HG03565 (cell line): ENCODE results near the gene C11orf68.
A peak's percentile ranks its signal among the peaks of the same experiment; 100 is the strongest.
"Not testable (repeated sequence)": the region's sequence is repeated elsewhere in the genome, so short reads cannot be mapped to it uniquely, and the experiment has no call there.

ENCODE experiments used
- ATAC-seq: cut with Tn5 transposase; IDR thresholded peaks from one replicate; pipeline ENCODE4 v1.9.1; 2021; ENCODE audit warnings: mild to moderate bottlenecking, moderate library complexity; ENCODE audit not compliant: unreplicated experiment

C11orf68 gene

DNA sequence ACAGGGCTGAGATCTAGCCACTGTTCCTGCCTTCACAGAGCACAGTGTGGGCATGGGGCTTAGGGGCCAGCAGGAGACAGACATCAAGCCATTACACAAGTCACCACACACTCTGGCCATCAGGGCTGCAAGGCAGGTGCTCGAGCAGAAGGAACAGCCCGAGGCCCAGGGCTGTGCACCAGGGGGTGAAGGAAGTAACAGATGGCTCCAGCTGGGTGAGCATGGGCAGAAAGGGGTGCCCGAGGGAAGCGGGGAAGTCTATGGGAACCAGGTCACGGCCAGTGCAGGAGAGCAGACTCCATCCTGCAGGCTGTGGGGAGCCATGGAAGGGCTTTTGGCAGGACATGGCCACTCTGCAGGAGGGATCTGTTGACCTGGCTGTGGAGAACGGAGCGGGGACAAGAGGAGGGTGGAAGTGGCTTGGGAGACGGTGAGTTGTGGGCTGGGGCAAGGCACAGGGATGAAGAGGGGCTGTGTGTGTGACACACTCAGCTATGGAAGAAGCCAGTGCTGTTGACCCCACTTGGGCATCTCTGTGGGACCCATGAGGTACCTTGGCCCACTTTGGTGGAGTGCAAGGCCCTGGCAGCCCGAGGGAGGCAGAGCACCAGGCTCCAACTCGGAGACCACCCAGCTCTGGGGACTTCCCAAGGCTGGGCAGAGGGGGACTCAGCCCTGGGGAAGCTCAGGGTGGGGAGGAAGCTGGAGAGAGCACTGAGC, 3.6 kb downstream of the C11orf68 start:
- ATAC-seq: no peak

DNA sequence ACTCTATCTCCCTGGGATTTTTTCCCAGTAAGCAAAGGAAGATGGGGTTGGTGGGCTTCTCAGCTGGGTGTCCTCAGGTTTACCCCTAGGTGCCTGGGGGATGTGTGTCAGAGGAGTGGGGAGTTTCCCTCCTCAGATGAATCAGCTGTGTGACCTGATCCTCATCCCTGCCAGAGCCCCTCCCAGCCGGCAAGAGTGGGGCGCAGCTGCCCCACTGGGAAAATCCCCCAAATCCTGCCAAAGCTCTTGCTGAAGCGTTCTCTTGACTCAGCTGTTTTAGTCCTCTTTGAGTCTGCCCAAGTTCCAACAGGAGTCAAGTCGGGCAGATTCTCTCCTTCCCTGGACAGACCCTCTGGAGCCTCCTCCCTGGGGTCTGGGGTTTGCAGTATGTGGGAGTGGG, 6.0 kb downstream of the C11orf68 start:
- no peak for ATAC-seq

DNA sequence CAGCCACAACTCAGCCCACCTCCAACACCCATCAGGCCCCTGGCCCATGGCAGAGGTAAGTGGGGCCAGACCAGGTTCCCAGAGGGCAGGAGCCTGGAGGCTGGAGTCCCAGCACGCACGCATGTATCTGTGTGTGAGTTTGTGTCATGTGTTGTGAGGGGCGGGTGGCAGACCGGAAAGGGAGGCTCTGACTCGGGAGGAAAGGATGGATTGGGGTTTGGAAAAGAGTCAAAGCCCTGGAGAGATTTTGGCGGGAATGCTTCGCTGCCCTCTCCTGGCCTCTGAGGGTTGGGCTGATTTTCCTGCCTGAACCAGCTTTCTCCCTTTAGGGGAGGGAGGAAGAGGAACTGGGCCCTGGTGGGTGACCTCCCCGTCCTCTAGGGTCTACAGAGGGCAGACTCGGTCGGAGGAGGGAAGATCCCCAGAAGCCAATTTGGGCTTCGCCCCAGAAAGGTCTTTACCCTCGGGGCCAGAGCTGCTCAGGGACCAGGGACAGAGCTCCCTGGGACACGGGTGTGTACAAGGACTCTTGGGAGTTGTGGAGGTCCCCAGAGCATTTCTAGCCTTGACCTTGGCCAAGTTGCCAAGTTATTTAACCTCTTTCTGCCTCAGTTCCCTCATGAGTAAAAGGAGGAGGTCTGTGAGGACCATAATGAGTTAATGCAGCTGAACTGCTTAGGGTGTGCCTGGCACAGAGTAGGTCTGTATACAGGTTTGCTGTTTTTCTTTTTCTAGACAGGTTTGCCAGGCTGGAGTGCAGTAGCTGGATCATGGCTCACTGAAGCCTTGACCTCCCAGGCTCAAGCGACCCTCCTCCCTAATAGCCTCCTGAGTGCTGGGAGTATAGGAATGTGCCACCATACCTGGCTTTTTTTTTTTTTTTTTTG, 6.9 kb downstream of the C11orf68 start:
- ATAC-seq: no peak

DNA sequence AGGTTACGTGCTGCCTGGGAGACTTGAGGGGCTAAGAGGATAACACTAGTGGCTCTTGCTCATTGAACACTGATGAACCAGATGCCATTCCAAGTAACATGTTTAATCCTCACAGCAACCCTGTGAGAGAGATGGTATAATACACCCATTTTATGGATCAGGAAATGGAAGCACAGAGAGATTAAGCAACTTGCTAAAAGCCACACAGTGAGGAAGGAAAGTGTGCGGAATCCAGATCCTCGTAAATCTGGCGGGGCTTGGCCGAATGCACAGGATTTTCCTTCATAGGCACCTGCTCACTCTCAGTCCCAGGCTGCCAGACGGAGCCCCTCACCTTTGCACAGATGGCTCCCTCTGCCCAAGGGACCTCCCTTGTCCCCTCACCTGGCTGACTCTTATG, 11.0 kb downstream of the C11orf68 start:
- no peak for ATAC-seq

DNA sequence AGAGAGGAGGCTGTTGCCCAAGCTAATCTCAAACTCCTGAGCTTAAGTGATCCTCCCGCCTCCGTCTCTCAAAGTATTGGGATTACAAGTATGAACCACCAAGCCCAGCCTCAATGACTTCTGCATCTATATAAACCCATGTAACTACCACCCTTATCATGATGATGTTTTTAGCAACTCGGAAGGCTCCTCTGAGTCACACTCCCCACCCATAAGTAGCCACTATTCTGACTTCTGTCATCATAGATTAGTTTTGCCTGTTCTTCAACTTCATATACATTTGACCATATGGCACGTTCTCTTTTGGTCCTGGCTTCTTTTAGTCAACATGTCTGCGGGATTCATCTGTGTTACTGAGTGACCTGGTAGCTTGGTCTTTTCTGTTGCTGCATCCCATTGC, 12.3 kb downstream of the C11orf68 start:
- no peak for ATAC-seq

DNA sequence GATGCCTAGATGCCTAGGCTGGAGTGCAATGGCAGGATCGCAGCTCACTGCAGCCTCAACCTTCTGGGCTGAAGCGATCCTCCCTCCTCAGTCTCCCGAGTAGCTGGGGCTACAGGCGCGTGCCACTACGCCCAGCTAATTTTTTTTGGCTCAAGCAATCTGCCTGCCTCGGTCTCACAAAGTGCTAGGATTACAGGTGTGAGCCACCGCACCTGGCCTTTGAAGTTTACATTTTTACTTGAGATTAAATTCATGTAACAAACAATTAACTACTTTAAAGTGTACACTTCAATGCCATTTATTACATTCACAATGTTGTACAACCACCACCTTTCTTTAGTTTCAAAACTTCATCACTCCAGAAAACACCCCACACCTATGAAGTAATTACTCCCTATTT, 15.1 kb downstream of the C11orf68 start:
- ATAC-seq: no peak

DNA sequence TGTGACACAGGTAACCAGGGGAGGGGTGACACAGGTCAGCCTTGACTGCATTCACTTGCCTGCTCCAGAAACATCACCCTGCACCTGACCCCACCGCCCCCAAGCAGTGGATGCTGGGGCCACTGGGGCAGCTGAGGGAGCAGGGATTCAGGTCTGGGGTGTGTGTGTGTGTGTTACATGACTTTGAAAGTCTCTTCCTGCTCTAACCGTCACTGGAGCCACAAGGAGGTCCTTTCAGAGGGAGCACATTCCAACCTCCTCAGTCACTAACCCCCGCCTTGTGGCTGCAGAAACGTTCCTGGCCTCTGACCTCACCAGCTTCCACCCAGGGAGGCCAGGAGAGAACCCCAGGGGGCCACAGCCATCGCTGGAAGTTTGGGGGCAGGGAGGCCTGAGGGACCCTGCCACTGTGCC, 15.8 kb downstream of the C11orf68 start:
- ATAC-seq: no peak

DNA sequence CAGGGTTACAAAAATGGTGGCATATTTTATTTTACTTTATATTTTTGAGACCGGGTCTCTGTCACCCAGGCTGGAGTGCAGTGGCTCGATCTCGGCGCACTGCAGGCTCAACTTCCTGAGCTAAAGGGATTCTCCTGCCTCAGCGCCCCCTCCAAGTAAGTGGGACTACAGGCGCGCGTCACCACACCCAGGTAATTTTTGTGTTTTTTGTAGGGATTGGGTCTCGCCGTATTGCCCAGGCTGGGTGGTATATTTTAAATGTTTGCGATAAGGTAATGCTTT, 18.0 kb downstream of the C11orf68 start:
- ATAC-seq: no peak

DNA sequence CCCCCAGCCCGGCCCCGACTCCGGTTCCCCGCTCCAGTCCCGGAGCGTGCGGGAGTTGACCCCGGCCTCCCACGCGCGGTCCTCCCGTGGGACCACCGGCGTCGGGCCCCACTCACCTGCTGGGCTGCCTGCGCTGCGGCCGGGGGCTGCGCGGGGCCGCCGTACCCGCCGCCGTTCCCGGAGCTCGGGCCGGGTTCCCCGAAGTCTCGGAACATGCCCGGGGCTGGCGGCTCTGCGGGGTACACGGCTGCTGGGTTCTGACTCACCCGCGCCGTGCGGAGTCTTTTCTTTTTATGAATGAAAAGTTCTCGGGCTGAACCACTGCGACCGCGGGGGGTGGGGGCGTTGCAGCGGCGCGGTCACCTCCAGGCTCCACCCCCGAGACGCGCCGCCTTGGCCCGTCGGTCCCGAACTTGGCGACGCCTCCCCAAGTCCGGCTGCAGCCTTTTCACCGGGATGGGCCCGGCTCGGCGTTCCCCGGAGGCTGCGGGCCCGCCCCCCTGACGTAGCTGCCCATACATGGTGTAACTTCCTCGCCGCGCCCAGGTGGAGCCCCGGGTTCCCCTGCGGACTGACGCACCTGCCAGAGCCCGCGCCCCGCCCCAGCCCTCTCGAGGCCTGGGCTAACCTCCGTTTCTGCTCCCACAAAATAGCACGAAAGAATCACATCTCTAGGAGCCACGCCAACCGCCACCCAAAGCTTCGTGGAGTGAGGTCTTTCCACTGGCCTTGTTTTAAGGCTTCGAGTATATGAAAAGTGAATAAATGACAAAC, 18.6 kb downstream of the C11orf68 start, which contains the start of gene FOSL1:
TSS of gene FOSL1 (minus strand) at position 264 of the 774 bp plus-strand sequence. CDS start at position 215, 49 bp downstream.
- peak; percentile 74 for ATAC-seq

DNA sequence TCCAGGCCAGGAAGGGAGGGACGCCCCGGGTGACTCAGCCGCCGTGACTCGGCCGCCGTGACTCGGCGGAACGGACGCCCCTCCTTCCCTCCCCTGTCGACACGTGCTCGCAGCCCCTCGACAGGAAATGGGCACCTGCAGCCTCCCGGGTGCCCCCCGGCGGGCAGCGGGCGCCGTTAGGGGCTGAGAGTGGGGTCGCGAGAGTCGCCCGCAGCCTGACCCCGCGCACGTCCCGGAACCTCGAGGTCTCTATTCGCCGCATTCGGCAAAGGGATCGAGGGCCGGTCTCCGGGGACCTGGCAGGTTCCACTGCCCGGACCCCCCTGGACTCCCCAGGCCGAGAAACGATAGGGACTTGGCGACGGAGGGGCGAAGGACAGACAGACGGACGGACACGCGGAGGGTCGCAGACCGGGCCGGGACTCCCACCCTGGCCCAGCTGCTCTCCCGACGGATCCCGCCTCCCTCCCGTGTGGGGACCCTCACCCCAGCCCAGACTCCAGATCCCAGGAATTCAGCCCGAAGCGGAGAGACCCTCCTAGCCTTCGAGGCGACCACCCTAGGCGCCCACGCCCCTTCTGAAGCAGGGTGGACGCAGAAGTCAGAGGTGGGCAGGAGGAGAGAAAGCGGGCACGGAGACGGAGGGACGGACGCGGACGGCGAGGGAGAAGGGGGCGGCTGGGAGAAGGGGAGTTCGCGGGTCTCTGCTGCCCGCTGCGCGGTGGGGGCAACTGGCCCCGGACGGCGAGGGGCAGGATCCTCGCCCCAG, 19.3 kb downstream of the C11orf68 start:
- ATAC-seq: no peak

DNA sequence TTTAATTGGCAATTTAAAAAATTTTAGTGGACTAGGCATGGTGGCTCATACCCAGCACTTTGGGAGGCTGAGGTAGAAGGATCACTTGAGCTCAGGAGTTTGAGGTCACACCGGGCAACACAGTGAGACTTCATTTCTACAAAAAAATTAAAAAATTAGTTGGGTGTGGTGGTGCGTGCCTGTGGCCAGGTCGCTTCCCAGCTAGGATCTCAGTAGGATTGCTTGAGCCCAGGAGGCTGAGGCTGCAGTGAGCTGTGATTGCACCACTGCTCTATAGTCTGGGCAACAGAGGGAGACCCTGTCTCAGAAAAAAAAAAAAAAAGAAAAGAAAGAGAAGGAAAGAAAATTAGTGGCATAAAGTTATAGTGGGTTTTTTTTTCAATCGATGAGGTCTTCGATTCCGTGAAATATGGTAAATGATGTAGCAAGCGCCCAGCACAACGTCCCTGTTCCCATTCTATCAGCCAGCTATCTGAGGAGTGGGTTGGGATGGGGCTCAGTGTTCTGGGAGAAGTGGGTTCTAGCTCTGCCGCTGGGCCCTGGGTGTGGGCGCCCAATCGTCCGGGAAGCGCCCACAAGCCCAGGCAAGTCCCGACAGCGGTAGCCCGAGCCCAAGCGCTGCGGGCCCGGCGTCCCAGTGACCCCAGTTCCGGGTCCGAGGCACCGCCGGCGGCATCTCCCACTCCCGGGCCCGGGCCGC, 20.1 kb downstream of the C11orf68 start:
- ATAC-seq: no peak

DNA sequence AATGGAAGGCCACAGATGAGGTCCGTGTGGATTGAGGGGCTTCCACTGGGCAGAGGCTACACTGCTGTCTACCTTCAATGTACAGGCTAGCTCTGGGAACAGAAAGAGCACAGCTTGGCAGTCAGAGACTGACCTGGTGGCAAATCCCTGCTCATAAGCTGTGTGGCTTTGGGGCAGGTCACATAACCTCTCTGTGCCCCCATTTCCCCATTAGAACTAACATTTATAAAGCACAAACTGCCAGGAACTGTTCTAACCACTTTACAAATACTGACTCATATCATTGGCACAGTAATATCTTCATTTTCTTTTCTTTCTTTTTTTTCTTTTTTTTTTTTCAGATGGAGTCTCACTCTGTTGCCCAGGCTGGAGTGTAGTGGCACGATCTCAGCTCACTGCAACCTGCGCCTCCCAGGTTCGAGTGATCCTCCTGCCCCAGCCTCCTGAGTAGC, 21.8 kb downstream of the C11orf68 start:
- ATAC-seq: no peak

DNA sequence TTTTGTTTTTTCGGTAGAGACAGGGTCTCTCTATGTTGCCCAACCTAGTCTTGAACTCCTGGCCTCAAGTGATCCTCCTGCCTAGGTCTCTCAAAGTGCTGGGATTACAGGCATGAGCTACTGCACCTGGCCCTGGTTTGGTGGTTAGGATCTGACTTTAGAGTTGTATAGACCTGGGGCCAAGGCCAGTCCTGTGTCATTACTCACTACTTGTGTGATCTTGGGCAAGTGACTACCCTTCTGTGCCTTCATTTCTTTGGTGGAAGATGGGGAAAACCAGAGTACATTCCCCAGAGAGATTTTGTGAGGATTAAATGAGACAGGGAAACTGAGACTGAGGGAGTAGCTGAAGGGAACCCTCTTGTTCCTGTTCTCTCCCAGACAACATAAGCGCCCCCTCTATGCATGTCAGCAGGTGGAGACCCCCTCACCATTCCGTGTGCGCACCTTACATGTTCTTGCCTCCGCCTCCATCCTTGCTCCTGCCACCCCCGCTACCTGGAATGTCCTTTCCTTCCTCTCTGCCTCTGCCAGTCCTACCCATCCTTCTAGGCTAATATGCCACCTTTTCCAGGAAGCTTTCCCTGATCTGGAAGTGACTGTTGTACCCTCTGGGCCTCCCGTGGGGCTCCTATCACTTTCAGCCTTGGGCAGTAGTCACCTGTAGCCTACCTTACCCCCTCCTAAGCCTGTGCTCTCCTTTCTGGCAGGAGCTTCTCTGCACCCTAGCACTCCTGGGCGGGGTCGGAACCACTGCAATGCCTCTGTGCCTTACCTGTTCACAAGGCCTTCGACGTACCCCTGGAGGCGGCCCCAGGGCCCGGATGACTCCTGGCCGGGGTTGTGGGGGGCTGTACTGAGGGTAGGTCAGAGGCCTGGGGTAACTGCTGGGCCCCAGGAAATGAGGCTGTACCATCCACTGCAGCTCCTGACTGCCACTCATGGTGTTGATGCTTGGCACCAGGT, 22.5 kb downstream of the C11orf68 start:
- no peak for ATAC-seq

DNA sequence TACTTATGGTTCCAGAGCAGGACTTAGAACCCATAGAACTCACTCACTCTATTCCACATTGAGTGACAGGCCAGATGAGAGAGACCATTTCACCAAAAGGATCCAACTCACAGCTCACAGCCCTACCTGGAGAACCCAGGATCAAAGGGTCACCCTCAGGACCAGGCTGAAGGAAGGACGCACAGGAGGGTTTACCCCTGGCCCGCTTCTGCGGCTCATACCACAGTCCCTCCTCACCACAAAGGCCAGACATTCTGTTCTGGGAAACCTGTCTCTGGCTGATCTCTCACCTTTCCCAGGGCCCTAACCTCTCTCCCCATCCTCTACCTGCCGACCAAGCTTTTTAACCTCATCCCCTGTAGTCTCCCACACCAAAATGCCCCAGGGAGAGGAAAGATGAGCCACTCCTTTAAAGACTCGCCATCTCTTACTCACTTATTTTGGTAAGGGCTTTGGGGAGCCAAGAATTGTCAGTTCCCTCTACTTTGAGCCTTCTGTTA, 23.3 kb downstream of the C11orf68 start:
- no peak for ATAC-seq

DNA sequence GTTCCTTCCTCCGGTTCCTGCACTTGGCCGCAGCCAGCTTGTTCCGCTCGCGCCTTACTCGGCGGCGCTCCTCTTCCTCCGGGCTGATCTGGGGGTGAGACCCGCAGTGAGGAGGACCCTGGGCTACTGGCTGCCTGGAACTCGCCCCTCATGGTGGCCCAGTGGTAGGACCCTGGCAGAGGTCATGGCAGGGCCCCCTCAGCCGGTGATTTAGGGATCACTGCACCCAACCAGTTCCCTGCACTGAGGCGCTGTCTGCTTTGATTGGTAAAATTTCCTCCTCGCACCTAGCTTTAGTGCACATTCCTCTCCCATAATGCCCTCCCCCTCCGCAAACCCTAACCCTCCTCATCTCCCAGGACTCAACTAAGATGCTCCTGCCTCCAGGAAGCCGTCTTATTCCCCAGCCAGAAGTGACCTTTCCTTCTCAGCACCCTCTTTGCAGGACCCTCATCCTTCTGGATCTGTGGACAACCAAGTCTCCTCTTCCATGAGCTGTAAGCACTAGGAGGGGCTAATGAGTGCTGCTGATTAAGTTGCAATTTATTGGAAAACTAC, 24.7 kb downstream of the C11orf68 start:
- ATAC-seq: no peak

DNA sequence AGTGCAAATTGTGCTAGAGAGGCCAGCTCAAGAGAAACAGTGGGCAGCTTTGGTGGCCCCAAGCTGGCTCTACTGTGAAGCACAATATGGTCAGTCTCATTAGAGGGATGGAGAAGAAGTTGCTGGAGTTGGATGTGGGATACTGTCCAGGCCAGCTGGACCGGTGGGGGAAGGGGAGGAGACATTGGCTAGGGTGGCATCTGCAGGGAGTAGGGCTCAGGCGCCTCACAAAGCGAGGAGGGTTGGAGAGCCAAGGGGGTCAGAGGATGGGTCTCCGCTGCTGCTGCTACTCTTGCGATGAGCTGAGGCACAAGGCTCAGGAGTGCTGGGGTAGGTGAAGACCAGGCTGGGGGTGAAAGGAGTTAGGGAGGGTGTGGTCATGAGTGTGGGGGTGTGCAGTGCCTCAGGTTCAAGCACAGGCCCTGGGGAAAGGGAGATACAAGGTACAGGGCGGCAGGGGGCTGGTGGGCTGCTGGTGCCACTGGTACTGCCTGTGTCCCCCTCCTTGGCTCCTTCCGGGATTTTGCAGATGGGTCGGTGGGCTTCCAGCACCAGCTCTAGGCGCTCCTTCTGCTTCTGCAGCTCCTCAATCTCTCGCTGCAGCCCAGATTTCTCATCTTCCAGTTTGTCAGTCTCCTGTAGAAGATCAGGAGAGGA, 26.1 kb downstream of the C11orf68 start:
- no peak for ATAC-seq

DNA sequence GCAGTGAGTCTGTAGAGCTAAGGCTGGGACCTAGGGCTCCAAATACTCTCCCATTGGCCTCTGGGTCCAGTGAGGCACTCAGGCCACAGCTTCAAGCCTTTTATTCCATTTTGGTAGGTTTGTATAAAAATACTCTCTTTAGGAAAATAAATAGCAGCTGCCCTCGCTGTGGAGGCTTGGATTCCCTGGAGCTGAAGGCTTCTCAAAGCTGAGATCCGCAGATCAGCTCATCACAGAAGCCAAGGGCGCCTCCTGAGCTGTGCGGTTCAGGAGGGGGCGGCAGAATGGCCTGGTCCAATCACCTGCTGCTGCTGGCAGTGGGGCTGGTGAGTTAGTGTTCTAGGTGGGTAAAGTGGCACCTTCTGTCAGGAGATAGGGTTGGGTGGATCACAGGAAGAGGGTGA, 26.7 kb downstream of the C11orf68 start:
- ATAC-seq: not testable (repeated sequence)
